Measurements from ENCODE around the gene SH3PXD2A. TPM values are rescaled to one million over a fixed set of nuclear protein-coding genes. Genes with fewer than 3 reads are reported as not detected.

Gene SH3PXD2A
- total and polyA plus RNA-seq, 7 donors: 3.0 to 57.7 (median 10.6) TPM

- no peak for TF ChIP-seq CTCF (IDR thresholded peaks at IDR 0.05)
- Histone ChIP-seq H3K27me3 (ENCODE audit: insufficient read depth in 3 of 3, low read length in 2 of 3) (no peaks in the 10 kb centered on the region), H3K27ac (no peak overlapping the region), H3K36me3 (ENCODE audit: insufficient read depth in 1 of 2, low read depth in 1 of 2) (no peaks in the 10 kb centered on the region), H3K4me3 (no peak overlapping the region), H3K9me3 (no peaks in the 10 kb centered on the region), H3K4me1 (peaks cover 25% of the 10 kb centered on the region)
- DNase-seq (no peak), ATAC-seq (no peak)
- intact Hi-C loops (cut with DNase I): no loop called here
- WGBS, 3 donors: 92 to 94% (median 94%) methylated on average over 5 of the region's 5 CpGs
These were observed 33.2 kb downstream of the SH3PXD2A start for GRCh38 chr10:103822107-103822716.

- peak; percentile 78 to 85 for DNase-seq
- no peak overlapping the region for H3K4me3 ChIP-seq
These were observed 35.0 kb downstream of the SH3PXD2A start for GRCh38 chr10:103820101-103821062.

GRCh38 chr10:103819493-103819892, 35.9 kb downstream of the SH3PXD2A start:
- 39 to 55% (median 51%) methylated on average over 7 of the region's 7 CpGs for WGBS, 3 donors
- Histone ChIP-seq H3K27me3 (ENCODE audit: insufficient read depth in 3 of 3, low read length in 2 of 3) (no peaks in the 10 kb centered on the region), H3K9me3 (no peaks in the 10 kb centered on the region), H3K27ac (no peak overlapping the region), H3K36me3 (ENCODE audit: insufficient read depth in 1 of 2, low read depth in 1 of 2) (no peaks in the 10 kb centered on the region), H3K4me1 (peaks cover 29% of the 10 kb centered on the region), H3K4me3 (no peak overlapping the region)
- TF ChIP-seq CTCF (IDR thresholded peaks at IDR 0.05): no peak
- DNase-seq: peak in 1 of 2 donors; percentile 36
- peak in 2 of 4 donors; percentile 11 for ATAC-seq
- intact Hi-C loops (cut with DNase I): no loop called here

More at GRCh38 chr10:103820101-103821062, 35.0 kb downstream of the SH3PXD2A start:
- peak in 3 of 4 donors; percentile 40 to 75 (median 61) for ATAC-seq
- Histone ChIP-seq H3K27ac (no peak overlapping the region), H3K4me1 (peaks cover 31% of the 10 kb centered on the region), H3K36me3 (ENCODE audit: insufficient read depth in 1 of 2, low read depth in 1 of 2) (no peaks in the 10 kb centered on the region), H3K27me3 (ENCODE audit: insufficient read depth in 3 of 3, low read length in 2 of 3) (no peaks in the 10 kb centered on the region), H3K9me3 (no peaks in the 10 kb centered on the region)
- no peak for TF ChIP-seq CTCF (IDR thresholded peaks at IDR 0.05)
- WGBS, 3 donors: 27 to 34% (median 28%) methylated on average over 19 of the region's 19 CpGs
- intact Hi-C loops (cut with DNase I): no loop called here

- H3K36me3 ChIP-seq (ENCODE audit: insufficient read depth in 1 of 2, low read depth in 1 of 2): no peaks in the 10 kb centered on the region
- intact Hi-C loops (cut with DNase I): no loop called here
- WGBS, 3 donors: 89 to 92% (median 90%) methylated on average over 6 of the region's 6 CpGs
- no peaks in the 10 kb centered on the region for H3K9me3 ChIP-seq
- no peak for TF ChIP-seq CTCF (IDR thresholded peaks at IDR 0.05)
- ATAC-seq (no peak), DNase-seq (peak in 1 of 2 donors; percentile 18)
- H3K4me1 ChIP-seq: peaks cover 32% of the 10 kb centered on the region
- H3K4me3 ChIP-seq: no peak overlapping the region
- no peak overlapping the region for H3K27ac ChIP-seq
- H3K27me3 ChIP-seq (ENCODE audit: insufficient read depth in 3 of 3, low read length in 2 of 3): no peaks in the 10 kb centered on the region
These were observed 36.5 kb downstream of the SH3PXD2A start for GRCh38 chr10:103818765-103819374.
